ENCODE results near the gene SLC2A4RG.

SLC2A4RG gene, protein sequence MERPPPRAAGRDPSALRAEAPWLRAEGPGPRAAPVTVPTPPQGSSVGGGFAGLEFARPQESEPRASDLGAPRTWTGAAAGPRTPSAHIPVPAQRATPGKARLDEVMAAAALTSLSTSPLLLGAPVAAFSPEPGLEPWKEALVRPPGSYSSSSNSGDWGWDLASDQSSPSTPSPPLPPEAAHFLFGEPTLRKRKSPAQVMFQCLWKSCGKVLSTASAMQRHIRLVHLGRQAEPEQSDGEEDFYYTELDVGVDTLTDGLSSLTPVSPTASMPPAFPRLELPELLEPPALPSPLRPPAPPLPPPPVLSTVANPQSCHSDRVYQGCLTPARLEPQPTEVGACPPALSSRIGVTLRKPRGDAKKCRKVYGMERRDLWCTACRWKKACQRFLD

DNA sequence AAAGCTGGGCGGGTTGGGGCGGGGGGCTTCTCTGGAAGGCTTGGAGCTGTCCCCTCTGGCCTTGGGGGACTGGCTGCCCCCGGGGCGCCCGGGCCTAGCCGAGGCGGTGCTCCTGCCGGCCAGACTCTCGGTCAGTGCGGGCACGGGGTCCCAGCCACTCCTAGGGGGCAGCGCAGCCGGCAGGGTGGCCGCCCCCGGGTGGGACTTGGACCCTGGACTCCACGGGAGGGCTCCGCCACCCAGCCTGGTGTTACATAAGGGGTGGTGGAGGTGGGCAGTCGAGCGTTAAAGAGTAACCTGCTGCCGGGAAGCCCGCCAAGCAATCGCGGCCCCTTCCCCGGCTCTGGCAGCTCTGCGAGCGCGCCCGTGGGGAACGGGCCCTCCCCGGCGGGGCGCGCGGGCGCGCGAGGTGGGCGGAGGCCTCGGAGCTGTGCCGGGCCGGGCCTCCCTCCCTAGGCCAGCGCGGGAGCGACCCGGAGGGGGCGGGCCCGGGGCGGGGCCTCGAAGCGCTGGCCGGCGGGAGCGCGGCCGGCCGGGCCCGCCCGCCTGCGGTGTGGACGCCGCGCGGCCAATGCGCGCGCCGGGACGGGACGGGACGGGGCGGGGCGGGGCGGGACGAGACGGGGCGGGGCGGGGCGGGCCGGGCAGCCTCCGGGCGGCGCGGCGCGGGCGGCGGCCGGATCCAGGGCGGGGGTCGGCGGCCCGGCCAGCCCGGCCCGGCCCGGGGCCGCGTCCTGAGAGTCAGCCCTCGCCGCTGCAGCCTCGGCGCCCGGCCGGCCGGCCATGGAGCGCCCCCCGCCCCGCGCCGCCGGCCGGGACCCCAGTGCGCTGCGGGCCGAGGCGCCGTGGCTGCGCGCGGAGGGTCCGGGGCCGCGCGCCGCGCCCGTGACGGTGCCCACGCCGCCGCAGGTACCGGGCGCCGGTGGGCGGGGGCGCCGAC, at the start of gene SLC2A4RG:
TSS of gene SLC2A4RG (plus strand) at position 647 of the 940 bp plus-strand sequence. CDS start at position 784, 137 bp downstream.
- H3K4me3 Mint-ChIP-seq, result no peak within 1 kb of the TSS
- no peaks in the 10 kb centered on the region for H3K27me3 Mint-ChIP-seq

DNA sequence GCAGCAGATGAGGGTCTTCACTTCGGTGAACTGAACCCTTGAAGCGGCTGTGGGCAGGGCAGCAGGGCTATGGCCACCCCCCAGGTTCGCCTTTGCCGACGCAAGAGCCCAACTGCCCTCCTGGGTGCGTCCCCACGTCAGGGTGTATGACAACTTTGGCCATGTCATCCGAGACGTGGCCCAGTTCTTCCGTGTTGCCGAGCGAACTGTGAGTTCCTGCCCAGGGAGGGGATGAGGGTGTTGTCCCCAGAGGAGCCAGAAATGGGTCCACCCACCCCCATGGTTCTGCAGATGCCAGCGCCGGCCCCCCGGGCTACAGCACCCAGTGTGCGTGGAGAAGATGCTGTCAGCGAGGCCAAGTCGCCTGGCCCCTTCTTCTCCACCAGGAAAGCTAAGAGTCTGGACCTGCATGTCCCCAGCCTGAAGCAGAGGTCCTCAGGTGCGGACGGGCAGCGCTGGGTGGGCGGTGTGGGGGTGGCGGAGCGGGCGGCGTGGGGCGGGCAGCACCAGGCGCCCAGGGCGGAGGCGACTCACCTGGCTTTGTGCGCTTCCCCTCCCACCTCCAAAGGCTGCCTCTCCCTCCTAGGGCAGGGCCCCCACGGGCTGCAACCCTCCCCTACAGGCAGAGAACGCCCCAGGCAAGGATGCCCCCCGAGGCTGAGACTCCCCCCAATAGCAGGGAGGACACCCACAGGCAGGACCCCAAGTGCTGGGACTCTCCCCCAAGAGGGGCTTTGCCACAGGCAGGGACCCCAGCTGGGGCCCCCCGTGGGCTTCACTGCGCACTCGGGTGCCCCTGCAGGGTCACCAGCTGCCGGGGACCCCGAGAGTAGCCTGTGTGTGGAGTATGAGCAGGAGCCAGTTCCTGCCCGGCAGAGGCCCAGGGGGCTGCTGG, 49.3 kb upstream of the SLC2A4RG start:
- Mint-ChIP-seq H3K4me1 (ENCODE audit: low read depth) (peaks cover 11% of the 10 kb centered on the region), H3K27me3 (no peaks in the 10 kb centered on the region), H3K27ac (no peak overlapping the region), H3K9me3 (no peaks in the 10 kb centered on the region), H3K36me3 (ENCODE audit: low read depth) (peaks cover 10% of the 10 kb centered on the region), H3K4me3 (no peak overlapping the region)

More for the DNA sequence above, at the start of gene SLC2A4RG:
- no peaks in the 10 kb centered on the region for H3K9me3 Mint-ChIP-seq
- H3K36me3 Mint-ChIP-seq (ENCODE audit: low read depth), result peaks cover 4% of the 10 kb centered on the region
- H3K4me1 Mint-ChIP-seq (ENCODE audit: low read depth), result peaks cover 20% of the 10 kb centered on the region
- H3K27ac Mint-ChIP-seq, result no peak within 1 kb of the TSS

DNA sequence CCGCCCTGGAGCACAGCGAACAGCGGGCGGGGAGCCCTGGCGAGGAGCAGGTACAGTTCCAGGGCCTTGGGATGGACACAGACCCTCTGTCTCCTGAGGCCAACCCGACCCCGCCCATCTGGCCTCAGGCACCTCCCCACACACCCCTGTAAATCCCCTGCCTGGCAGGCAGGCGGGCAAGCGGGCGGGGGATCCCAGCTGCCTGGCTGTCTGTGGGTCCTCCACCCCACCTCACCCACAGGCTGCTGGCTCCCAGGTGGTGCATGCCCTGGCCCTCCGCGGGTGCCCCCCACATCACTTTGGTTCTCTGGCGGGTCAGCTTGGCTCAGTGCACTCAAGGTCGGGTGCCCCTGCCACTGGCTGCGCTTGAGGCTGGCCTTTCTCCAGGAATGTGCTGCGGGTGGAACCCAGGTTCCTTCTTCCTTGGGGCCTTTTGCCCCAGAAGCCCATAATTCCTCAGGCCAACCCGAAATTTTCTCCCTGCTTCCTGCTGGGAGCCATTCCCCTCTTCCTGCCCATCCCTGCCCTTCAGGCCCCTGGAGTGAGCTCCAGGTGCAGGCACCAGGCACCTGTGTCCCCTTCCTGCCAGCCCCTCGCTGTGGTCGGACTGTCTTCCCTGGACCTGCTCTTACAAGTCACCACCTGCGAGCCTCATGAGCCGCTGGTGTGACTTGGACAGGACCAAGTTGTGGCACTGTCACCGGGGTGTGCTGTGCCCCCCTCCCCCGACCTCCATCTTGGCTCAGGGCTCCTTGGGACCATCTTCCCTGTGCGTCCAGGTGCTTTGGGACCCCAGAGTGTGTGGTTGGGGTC, 48.5 kb upstream of the SLC2A4RG start:
- Mint-ChIP-seq H3K4me3 (no peak overlapping the region), H3K4me1 (ENCODE audit: low read depth) (peaks cover 14% of the 10 kb centered on the region), H3K36me3 (ENCODE audit: low read depth) (peaks cover 10% of the 10 kb centered on the region), H3K27me3 (no peaks in the 10 kb centered on the region), H3K27ac (no peak overlapping the region), H3K9me3 (no peaks in the 10 kb centered on the region)

DNA sequence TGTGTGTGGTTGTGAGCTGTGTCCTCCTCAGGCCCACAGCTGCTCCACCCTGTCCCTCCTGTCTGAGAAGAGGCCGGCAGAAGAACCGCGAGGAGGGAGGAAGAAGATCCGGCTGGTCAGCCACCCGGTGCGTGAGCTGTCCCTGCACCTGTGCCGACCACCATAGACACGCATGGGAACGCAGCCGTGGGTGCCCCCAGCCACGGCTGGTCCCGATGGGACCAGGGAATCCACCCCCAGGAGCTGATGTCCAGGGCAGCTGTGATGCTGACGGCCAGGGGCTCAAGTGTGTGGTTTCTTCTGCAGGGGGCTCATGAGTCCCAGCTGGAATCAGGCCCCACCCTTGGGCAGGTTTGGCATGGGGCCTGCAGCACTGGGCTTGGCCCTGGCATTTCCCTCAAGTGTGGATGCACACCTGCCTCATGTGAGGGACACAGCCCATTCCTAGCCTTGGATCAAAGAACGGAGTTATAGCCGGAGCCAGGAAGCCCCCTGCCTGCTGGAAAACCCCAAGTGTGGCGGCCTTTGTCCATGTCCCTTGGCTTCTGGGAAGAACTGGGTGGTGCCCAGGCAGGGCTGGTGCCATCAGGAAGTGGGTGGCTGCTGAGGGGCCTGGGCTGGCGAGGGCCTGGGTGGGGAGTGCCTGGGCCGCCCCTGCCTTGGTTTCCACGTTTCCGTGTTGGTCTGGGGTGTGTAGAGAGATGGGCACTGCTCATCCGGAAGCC, 47.7 kb upstream of the SLC2A4RG start:
- no peak overlapping the region for H3K4me3 Mint-ChIP-seq
- no peak overlapping the region for H3K27ac Mint-ChIP-seq
- H3K9me3 Mint-ChIP-seq, result no peaks in the 10 kb centered on the region
- H3K36me3 Mint-ChIP-seq (ENCODE audit: low read depth), result peaks cover 10% of the 10 kb centered on the region
- peaks cover 9% of the 10 kb centered on the region for H3K4me1 Mint-ChIP-seq (ENCODE audit: low read depth)
- no peaks in the 10 kb centered on the region for H3K27me3 Mint-ChIP-seq

DNA sequence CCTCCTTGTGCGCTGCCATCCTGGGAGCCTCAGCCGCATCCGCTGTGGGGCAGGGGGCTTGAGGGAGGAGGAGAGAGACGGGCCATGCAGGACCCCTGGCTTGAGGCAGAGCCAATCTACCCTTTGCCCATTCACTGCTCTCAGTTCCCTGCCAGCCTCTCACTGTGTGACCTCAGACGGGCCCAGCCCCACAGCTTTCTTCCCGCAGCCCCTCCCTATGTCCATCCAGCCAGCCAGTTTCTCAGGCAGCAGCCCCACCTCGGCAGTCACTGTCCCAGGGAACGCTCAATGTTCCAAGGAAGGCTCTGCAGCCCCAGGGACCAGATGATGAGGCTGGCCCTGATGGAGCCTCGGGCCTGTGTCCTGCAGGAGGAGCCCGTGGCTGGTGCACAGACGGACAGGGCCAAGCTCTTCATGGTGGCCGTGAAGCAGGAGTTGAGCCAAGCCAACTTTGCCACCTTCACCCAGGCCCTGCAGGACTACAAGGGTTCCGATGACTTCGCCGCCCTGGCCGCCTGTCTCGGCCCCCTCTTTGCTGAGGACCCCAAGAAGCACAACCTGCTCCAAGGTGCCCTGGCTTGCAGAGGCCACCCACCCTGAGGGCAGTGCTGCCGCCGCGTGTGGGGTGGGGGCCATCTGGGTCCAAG, 47.0 kb upstream of the SLC2A4RG start:
- peaks cover 10% of the 10 kb centered on the region for H3K36me3 Mint-ChIP-seq (ENCODE audit: low read depth)
- no peak overlapping the region for H3K27ac Mint-ChIP-seq
- no peaks in the 10 kb centered on the region for H3K9me3 Mint-ChIP-seq
- no peak overlapping the region for H3K4me3 Mint-ChIP-seq
- no peaks in the 10 kb centered on the region for H3K27me3 Mint-ChIP-seq
- peaks cover 13% of the 10 kb centered on the region for H3K4me1 Mint-ChIP-seq (ENCODE audit: low read depth)

DNA sequence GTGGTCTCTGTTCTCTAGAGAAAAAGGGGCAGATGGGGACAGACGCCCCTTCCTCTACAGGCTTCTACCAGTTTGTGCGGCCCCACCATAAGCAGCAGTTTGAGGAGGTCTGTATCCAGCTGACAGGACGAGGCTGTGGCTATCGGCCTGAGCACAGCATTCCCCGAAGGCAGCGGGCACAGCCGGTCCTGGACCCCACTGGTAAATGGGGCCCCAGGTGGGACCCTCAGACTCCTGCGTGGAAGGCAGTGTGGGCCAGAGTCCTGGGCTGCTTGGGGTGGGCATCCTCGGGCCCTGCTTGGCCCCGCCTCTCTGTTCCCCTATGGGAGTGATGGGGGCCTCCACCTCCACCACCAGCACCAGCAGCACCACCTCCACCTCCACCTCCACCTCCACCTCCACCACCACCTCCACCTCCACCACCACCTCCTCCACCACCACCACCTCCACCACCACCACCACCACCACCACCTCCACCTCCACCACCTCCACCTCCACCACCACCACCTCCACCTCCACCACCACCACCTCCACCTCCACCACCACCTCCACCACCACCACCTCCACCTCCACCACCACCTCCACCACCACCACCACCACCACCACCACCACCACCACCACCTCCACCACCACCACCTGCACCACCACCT, 46.4 kb upstream of the SLC2A4RG start:
- Mint-ChIP-seq H3K4me3 (no peak overlapping the region), H3K27me3 (no peaks in the 10 kb centered on the region), H3K27ac (no peak overlapping the region), H3K36me3 (ENCODE audit: low read depth) (peaks cover 10% of the 10 kb centered on the region), H3K4me1 (ENCODE audit: low read depth) (peaks cover 19% of the 10 kb centered on the region), H3K9me3 (no peaks in the 10 kb centered on the region)

DNA sequence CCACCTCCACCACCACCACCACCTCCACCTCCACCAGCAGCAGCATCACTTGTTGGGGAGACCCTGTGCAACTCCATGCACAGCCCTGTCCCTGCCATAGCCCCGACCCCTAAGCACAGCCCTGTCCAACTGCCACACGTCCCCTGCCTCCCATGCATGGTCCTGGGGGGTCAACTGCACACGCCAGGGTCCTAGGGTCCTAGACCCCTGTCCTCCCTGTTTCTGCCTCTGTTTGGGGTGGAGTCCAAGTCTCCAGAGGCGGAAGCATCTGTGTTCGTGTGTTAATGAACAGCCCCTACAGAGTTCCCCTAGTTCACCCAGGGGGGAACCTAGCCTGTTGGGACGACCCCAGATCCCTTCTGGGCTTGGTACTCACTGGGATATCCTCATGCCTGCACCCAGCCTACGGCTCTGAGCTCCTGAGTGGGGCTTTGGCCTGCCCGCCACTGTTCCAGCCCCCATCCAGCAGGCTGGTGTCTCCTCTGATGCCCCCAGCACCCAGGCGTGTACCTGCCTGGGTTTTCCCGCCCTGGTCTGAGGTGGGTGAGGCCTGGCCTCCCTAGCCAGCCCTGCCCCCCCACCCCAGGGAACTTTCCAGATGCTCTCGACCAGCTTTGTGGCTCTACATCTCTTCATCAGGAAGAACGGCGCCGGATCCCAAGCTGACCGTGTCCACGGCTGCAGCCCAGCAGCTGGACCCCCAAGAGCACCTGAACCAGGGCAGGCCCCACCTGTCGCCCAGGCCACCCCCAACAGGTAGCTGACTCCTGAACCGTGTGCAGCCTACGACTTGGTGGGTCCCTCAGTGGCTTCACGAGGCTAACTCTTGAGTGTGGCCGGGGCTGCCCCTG, 45.6 kb upstream of the SLC2A4RG start:
- no peaks in the 10 kb centered on the region for H3K27me3 Mint-ChIP-seq
- H3K36me3 Mint-ChIP-seq (ENCODE audit: low read depth), result peaks cover 10% of the 10 kb centered on the region
- peak overlapping the region; percentile 86 for H3K27ac Mint-ChIP-seq
- peaks cover 25% of the 10 kb centered on the region for H3K4me1 Mint-ChIP-seq (ENCODE audit: low read depth)
- no peaks in the 10 kb centered on the region for H3K9me3 Mint-ChIP-seq
- peak overlapping the region; percentile 32 for H3K4me3 Mint-ChIP-seq

DNA sequence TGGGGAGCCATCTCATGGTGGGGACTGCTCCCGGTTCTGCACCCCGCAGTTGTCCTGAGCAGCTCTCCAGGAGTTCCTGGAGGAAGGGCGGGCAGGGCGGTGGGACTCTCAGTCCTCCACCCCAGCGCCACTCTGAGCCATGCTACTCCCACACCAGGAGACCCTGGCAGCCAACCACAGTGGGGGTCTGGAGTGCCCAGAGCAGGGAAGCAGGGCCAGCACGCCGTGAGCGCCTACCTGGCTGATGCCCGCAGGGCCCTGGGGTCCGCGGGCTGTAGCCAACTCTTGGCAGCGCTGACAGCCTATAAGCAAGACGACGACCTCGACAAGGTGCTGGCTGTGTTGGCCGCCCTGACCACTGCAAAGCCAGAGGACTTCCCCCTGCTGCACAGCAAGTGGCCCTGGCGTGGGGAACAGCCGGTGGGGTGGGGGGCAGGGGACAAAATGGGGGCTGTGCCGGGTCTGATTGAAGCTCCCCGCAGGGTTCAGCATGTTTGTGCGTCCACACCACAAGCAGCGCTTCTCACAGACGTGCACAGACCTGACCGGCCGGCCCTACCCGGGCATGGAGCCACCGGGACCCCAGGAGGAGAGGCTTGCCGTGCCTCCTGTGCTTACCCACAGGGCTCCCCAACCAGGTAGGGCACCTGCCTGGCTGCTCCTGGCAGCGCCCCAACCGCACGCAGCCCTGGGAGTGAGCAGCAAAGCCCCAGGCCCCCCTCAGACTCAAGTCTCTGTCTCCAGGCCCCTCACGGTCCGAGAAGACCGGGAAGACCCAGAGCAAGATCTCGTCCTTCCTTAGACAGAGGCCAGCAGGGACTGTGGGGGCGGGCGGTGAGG, 44.8 kb upstream of the SLC2A4RG start:
- H3K4me1 Mint-ChIP-seq (ENCODE audit: low read depth), result peaks cover 31% of the 10 kb centered on the region
- H3K27ac Mint-ChIP-seq, result no peak overlapping the region
- no peak overlapping the region for H3K4me3 Mint-ChIP-seq
- H3K9me3 Mint-ChIP-seq, result no peaks in the 10 kb centered on the region
- no peaks in the 10 kb centered on the region for H3K27me3 Mint-ChIP-seq
- H3K36me3 Mint-ChIP-seq (ENCODE audit: low read depth), result peaks cover 10% of the 10 kb centered on the region

DNA sequence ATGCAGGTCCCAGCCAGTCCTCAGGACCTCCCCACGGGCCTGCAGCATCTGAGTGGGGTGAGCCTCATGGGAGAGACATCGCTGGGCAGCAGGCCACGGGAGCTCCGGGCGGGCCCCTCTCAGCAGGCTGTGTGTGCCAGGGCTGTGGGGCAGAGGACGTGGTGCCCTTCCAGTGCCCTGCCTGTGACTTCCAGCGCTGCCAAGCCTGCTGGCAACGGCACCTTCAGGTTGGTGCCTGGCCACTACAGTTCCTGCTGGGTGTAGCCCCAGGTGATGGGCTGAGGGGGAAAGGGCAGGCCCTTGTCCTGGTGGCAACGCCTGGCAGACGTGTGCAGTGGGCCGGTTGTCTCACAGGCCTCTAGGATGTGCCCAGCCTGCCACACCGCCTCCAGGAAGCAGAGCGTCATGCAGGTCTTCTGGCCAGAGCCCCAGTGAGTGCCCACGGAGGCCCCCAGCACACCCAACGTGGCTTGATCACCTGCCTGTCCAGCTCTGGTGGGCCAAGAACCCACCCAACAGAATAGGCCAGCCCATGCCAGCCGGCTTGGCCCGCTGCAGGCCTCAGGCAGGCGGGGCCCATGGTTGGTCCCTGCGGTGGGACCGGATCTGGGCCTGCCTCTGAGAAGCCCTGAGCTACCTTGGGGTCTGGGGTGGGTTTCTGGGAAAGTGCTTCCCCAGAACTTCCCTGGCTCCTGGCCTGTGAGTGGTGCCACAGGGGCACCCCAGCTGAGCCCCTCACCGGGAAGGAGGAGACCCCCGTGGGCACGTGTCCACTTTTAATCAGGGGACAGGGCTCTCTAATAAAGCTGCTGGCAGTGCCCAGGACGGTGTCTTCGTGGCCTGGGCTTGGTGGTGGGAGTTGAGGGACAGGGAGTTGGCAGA, 43.9 kb upstream of the SLC2A4RG start:
- H3K9me3 Mint-ChIP-seq, result no peaks in the 10 kb centered on the region
- H3K36me3 Mint-ChIP-seq (ENCODE audit: low read depth), result peaks cover 10% of the 10 kb centered on the region
- H3K27me3 Mint-ChIP-seq, result no peaks in the 10 kb centered on the region
- H3K27ac Mint-ChIP-seq, result no peak overlapping the region
- peaks cover 35% of the 10 kb centered on the region for H3K4me1 Mint-ChIP-seq (ENCODE audit: low read depth)
- H3K4me3 Mint-ChIP-seq, result no peak overlapping the region

DNA sequence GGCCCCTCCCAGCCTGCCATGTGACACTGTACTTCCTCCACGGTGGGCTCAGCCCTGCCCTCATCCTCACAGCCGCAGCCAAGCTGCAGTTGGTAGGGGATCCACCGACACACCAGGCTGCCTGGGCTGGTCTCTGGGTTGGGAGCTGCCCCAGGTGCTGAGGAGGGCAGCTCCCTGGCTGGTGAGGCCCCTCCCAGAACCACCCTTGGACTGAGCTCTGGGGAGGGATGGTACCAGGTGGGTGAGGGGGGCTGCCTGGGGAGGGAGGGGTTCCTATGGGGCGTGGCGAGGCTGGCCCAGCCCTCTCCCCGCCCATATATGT, 43.3 kb upstream of the SLC2A4RG start:
- Mint-ChIP-seq H3K9me3 (no peaks in the 10 kb centered on the region), H3K36me3 (ENCODE audit: low read depth) (peaks cover 10% of the 10 kb centered on the region), H3K4me1 (ENCODE audit: low read depth) (peaks cover 35% of the 10 kb centered on the region), H3K27ac (no peak overlapping the region), H3K4me3 (no peak overlapping the region), H3K27me3 (no peaks in the 10 kb centered on the region)
